Transverse colon (tissue), 3 donors: ENCODE measurements around the gene C16orf86.

Experiments used
- CTCF ChIP-seq, 5 experiments: fragments of 200-600 bp in 3 of 5; fragments of 450-650 bp in 2 of 5; sonication (generic) in 3 of 5; IDR thresholded peaks; 1 replicate in 2 of 5; 2 replicates in 3 of 5; pipeline ENCODE4 v1.5.1; 2016 to 2017; ENCODE audit warnings: antibody characterized with exemption in 5 of 5, inconsistent platforms in 3 of 5, mild to moderate bottlenecking in 2 of 5, moderate library complexity in 1 of 5
- EP300 ChIP-seq: sonication (generic); formaldehyde crosslinking; IDR thresholded peaks from one replicate; pipeline ENCODE4 v1.6.1; 2017; ENCODE audit warnings: antibody characterized with exemption, low read depth
- POLR2A ChIP-seq: fragments of 450-650 bp; IDR thresholded peaks from one replicate; pipeline ENCODE4 v1.6.1; 2016; ENCODE audit warnings: antibody characterized with exemption, mild to moderate bottlenecking, moderate library complexity

- TF ChIP-seq CTCF (IDR thresholded peaks at IDR 0.05) (no peak), EP300 (no peak), POLR2A (no peak)
These were observed 9.9 kb downstream of the C16orf86 start for GRCh38 chr16:67676516-67676915.
